NCI-H345 (cell line): ENCODE results near the gene PANX3.

Experiments
- DNase-seq: peaks from one replicate; lab custom pipeline; 2025; lab: John Stamatoyannopoulos, UW

PANX3 gene

GRCh38 chr11:124657904-124658303 lies 46.7 kb downstream of the PANX3 start:
- DNase-seq: no peak

GRCh38 chr11:124658501-124658900 lies 47.3 kb downstream of the PANX3 start:
- no peak for DNase-seq

- no peak for DNase-seq
These were observed 47.8 kb downstream of the PANX3 start for GRCh38 chr11:124658986-124659385.

- DNase-seq: no peak
These were observed 50.3 kb downstream of the PANX3 start for GRCh38 chr11:124661553-124661952.

- no peak for DNase-seq
These were observed 50.9 kb downstream of the PANX3 start for GRCh38 chr11:124662106-124662505.

GRCh38 chr11:124663861-124664260 lies 52.6 kb downstream of the PANX3 start:
- DNase-seq: no peak

GRCh38 chr11:124667601-124668000 lies 56.4 kb downstream of the PANX3 start:
- DNase-seq: no peak

- DNase-seq: peak; percentile 28
These were observed 58.0 kb downstream of the PANX3 start for GRCh38 chr11:124669193-124669592.
